Duodenal mucosa (tissue), 2 donors: Measurements from ENCODE around the gene ZNF607.
"Not testable (repeated sequence)": the region's sequence is repeated elsewhere in the genome, so short reads cannot be mapped to it uniquely, and the experiment has no call there.

Experiments used
- H3K27ac ChIP-seq: one replicate; pipeline ENCODE4 v1.7.0; 2013; ENCODE audit warnings: low read depth, low read length
- H3K27me3 ChIP-seq, 2 donors: one replicate each; pipeline ENCODE4 v1.7.0; 2013; ENCODE audit warnings: low read length in 2 of 2, control low read depth in 1 of 2; ENCODE audit not compliant: insufficient read depth in 2 of 2, control insufficient read depth in 1 of 2
- H3K36me3 ChIP-seq, 2 donors: one replicate each; pipeline ENCODE4 v1.7.0; 2013; ENCODE audit warnings: low read length in 2 of 2, control low read depth in 1 of 2; ENCODE audit not compliant: insufficient read depth in 2 of 2, control insufficient read depth in 1 of 2
- H3K4me1 ChIP-seq, 2 donors: one replicate each; pipeline ENCODE4 v1.7.0; 2013; ENCODE audit warnings: low read length in 2 of 2, control low read depth in 1 of 2; ENCODE audit not compliant: insufficient read depth in 2 of 2, control insufficient read depth in 1 of 2
- H3K4me3 ChIP-seq, 2 donors: one replicate each; pipeline ENCODE4 v1.7.0; 2013; ENCODE audit warnings: low read length in 2 of 2, low read depth in 1 of 2
- H3K9ac ChIP-seq, 2 donors: one replicate each; pipeline ENCODE4 v1.7.0; 2013; ENCODE audit warnings: low read length in 2 of 2, low read depth in 1 of 2
- H3K9me3 ChIP-seq, 2 donors: one replicate each; pipeline ENCODE4 v1.7.0; 2013; ENCODE audit warnings: low read length in 2 of 2, control low read depth in 1 of 2; ENCODE audit not compliant: control insufficient read depth in 1 of 2

Gene ZNF607

GRCh38 chr19:37698216-37698615 lies 21.3 kb downstream of the ZNF607 start:
- Histone ChIP-seq H3K9me3 (peaks cover 31 to 32% of the 10 kb centered on the region in 2 donors), H3K27ac (no peak overlapping the region), H3K27me3 (no peaks in the 10 kb centered on the region), H3K4me3 (no peak overlapping the region), H3K4me1 (no peaks in the 10 kb centered on the region), H3K36me3 (peaks cover 23 to 31% of the 10 kb centered on the region in 2 donors), H3K9ac (no peak overlapping the region)

GRCh38 chr19:37695144-37695899 lies 24.2 kb downstream of the ZNF607 start:
- H3K9me3 ChIP-seq, result peaks cover 26 to 32% of the 10 kb centered on the region in 2 donors

GRCh38 chr19:37692956-37693620 lies 26.5 kb downstream of the ZNF607 start:
- H3K4me1 ChIP-seq, result no peaks in the 10 kb centered on the region
- no peaks in the 10 kb centered on the region for H3K27me3 ChIP-seq
- H3K9me3 ChIP-seq, result peaks cover 13 to 15% of the 10 kb centered on the region in 2 donors
- peaks cover 8 to 9% of the 10 kb centered on the region in 2 donors for H3K36me3 ChIP-seq
- H3K9ac ChIP-seq, result no peak overlapping the region
- H3K4me3 ChIP-seq, result no peak overlapping the region
- H3K27ac ChIP-seq, result no peak overlapping the region

More at GRCh38 chr19:37695144-37695899, 24.2 kb downstream of the ZNF607 start:
- no peak overlapping the region for H3K9ac ChIP-seq
- peaks cover 23 to 31% of the 10 kb centered on the region in 2 donors for H3K36me3 ChIP-seq
- no peaks in the 10 kb centered on the region for H3K27me3 ChIP-seq
- H3K4me3 ChIP-seq, result no peak overlapping the region
- no peaks in the 10 kb centered on the region for H3K4me1 ChIP-seq
- no peak overlapping the region for H3K27ac ChIP-seq

GRCh38 chr19:37691881-37692504 lies 27.6 kb downstream of the ZNF607 start:
- no peaks in the 10 kb centered on the region for H3K4me1 ChIP-seq

GRCh38 chr19:37683520-37683919 lies 36.0 kb downstream of the ZNF607 start:
- H3K4me3 ChIP-seq, result no peak overlapping the region
- H3K9ac ChIP-seq, result no peak overlapping the region
- no peak overlapping the region for H3K27ac ChIP-seq
- no peaks in the 10 kb centered on the region for H3K36me3 ChIP-seq
- no peaks in the 10 kb centered on the region for H3K4me1 ChIP-seq
- peaks cover 13 to 18% of the 10 kb centered on the region in 2 donors for H3K9me3 ChIP-seq
- no peaks in the 10 kb centered on the region for H3K27me3 ChIP-seq

More at GRCh38 chr19:37691881-37692504, 27.6 kb downstream of the ZNF607 start:
- Histone ChIP-seq H3K4me3 (peak overlapping the region; percentile 76 to 82), H3K27ac (peak overlapping the region; percentile 32), H3K27me3 (no peaks in the 10 kb centered on the region), H3K36me3 (peaks cover 7 to 8% of the 10 kb centered on the region in 2 donors), H3K9me3 (peaks cover 7 to 8% of the 10 kb centered on the region in 2 donors), H3K9ac (peak overlapping the region; percentile 29 to 47)

GRCh38 chr19:37669450-37669914 lies 50.1 kb downstream of the ZNF607 start:
- Histone ChIP-seq H3K27ac (no peak overlapping the region), H3K36me3 (no peaks in the 10 kb centered on the region), H3K4me1 (no peaks in the 10 kb centered on the region), H3K9ac (no peak overlapping the region), H3K9me3 (peaks cover 45% of the 10 kb centered on the region in 2 donors), H3K27me3 (no peaks in the 10 kb centered on the region), H3K4me3 (peak overlapping the region in 1 of 2 donors; percentile 1)

- not testable (repeated sequence) for H3K27me3 ChIP-seq, H3K4me3 ChIP-seq
Measured at GRCh38 chr19:37657157-37657556, 62.4 kb downstream of the ZNF607 start.

GRCh38 chr19:37655689-37656371 lies 63.7 kb downstream of the ZNF607 start:
- Histone ChIP-seq H3K36me3 (no peaks in the 10 kb centered on the region), H3K4me3 (peak overlapping the region; percentile 82 to 83), H3K27ac (peak overlapping the region; percentile 59), H3K9me3 (peaks cover 0 to 3% of the 10 kb centered on the region in 2 donors), H3K4me1 (peaks cover 11 to 15% of the 10 kb centered on the region in 2 donors), H3K27me3 (no peaks in the 10 kb centered on the region), H3K9ac (peak overlapping the region; percentile 62 to 82)

More at GRCh38 chr19:37657157-37657556, 62.4 kb downstream of the ZNF607 start:
- H3K36me3 ChIP-seq, H3K27ac ChIP-seq, H3K9ac ChIP-seq, H3K9me3 ChIP-seq: not testable (repeated sequence)
- H3K4me1 ChIP-seq, result peaks cover 11 to 15% of the 10 kb centered on the region in 2 donors

GRCh38 chr19:37655301-37655688 lies 64.3 kb downstream of the ZNF607 start, which contains the start of gene ZFP30:
TSS of gene ZFP30 (minus strand) at chr19:37655465. CDS start at chr19:37647822, 7,643 bp downstream.
- Histone ChIP-seq H3K4me3 (peak within 1 kb of the TSS; percentile 82 to 83), H3K9me3 (peaks cover 0 to 1% of the 10 kb centered on the region in 2 donors), H3K27me3 (no peaks in the 10 kb centered on the region), H3K27ac (peak within 1 kb of the TSS; percentile 59), H3K9ac (peak within 1 kb of the TSS; percentile 62 to 82), H3K36me3 (no peaks in the 10 kb centered on the region), H3K4me1 (peaks cover 11 to 15% of the 10 kb centered on the region in 2 donors)
